ENCODE results near the gene DTNB.

Gene DTNB

GRCh38 chr2:25493207-25493606 lies 180.2 kb downstream of the DTNB start:
- no peak for DNase-seq

- no peak for DNase-seq
Measured at GRCh38 chr2:25492726-25493125, 180.7 kb downstream of the DTNB start.

- DNase-seq: no peak
Measured at GRCh38 chr2:25491966-25492532, 181.3 kb downstream of the DTNB start.

- DNase-seq: no peak
Measured at GRCh38 chr2:25491003-25491696, 182.2 kb downstream of the DTNB start.

- DNase-seq: no peak
Measured at GRCh38 chr2:25490217-25490616, 183.2 kb downstream of the DTNB start.

- no peak for DNase-seq
Measured at GRCh38 chr2:25489631-25490030, 183.7 kb downstream of the DTNB start.

- DNase-seq: peak; percentile 23
Measured at GRCh38 chr2:25483607-25484266, 189.6 kb downstream of the DTNB start.

- no peak for DNase-seq
Measured at GRCh38 chr2:25482341-25482740, 191.0 kb downstream of the DTNB start.

GRCh38 chr2:25481381-25482300 lies 191.7 kb downstream of the DTNB start:
- DNase-seq: no peak

- no peak for DNase-seq
Measured at GRCh38 chr2:25480561-25480960, 192.8 kb downstream of the DTNB start.

- no peak for DNase-seq
Measured at GRCh38 chr2:25479761-25480160, 193.6 kb downstream of the DTNB start.

GRCh38 chr2:25478736-25479135 lies 194.6 kb downstream of the DTNB start:
- DNase-seq: no peak

- DNase-seq: peak; percentile 62
Measured at GRCh38 chr2:25473758-25474340, 199.5 kb downstream of the DTNB start.

GRCh38 chr2:25473131-25473530 lies 200.2 kb downstream of the DTNB start:
- DNase-seq: no peak

GRCh38 chr2:25470806-25471205 lies 202.6 kb downstream of the DTNB start:
- no peak for DNase-seq

GRCh38 chr2:25467743-25468142 lies 205.6 kb downstream of the DTNB start:
- DNase-seq: no peak

- DNase-seq: no peak
Measured at GRCh38 chr2:25462021-25462420, 211.4 kb downstream of the DTNB start.

GRCh38 chr2:25460261-25460905 lies 213.0 kb downstream of the DTNB start:
- DNase-seq: no peak

- no peak for DNase-seq
Measured at GRCh38 chr2:25454824-25455611, 218.4 kb downstream of the DTNB start.

- DNase-seq: no peak
Measured at GRCh38 chr2:25453199-25453905, 220.0 kb downstream of the DTNB start.

GRCh38 chr2:25448808-25449207 lies 224.6 kb downstream of the DTNB start:
- no peak for DNase-seq
